Prostate gland (tissue), 2 donors: ENCODE data around the gene A3GALT2.

ENCODE experiments used
- POLR2A ChIP-seq: fragments of 450-650 bp; IDR thresholded peaks from one replicate; pipeline ENCODE4 v1.6.1; 2016; ENCODE audit warnings: antibody characterized with exemption, mild to moderate bottlenecking
- POLR2AphosphoS5 ChIP-seq: sonication (generic); formaldehyde crosslinking; IDR thresholded peaks from one replicate; pipeline ENCODE4 v1.6.1; 2017; ENCODE audit warnings: antibody characterized with exemption
- TF ChIP-seq, protein P1 (sequence below), 4 experiments: fragments of 200-600 bp in 2 of 4; fragments of 450-650 bp in 2 of 4; sonication (generic) in 2 of 4; IDR thresholded peaks; 1 replicate in 3 of 4; 2 replicates in 1 of 4; pipeline ENCODE4 v1.5.1; 2016 to 2019; ENCODE audit warnings: antibody characterized with exemption in 4 of 4, mild to moderate bottlenecking in 2 of 4, moderate library complexity in 2 of 4

GRCh38 chr1:33341190-33341589 is 20.3 kb upstream of the A3GALT2 start:
- no peak for TF ChIP-seq POLR2A
- TF ChIP-seq, protein P1, sequence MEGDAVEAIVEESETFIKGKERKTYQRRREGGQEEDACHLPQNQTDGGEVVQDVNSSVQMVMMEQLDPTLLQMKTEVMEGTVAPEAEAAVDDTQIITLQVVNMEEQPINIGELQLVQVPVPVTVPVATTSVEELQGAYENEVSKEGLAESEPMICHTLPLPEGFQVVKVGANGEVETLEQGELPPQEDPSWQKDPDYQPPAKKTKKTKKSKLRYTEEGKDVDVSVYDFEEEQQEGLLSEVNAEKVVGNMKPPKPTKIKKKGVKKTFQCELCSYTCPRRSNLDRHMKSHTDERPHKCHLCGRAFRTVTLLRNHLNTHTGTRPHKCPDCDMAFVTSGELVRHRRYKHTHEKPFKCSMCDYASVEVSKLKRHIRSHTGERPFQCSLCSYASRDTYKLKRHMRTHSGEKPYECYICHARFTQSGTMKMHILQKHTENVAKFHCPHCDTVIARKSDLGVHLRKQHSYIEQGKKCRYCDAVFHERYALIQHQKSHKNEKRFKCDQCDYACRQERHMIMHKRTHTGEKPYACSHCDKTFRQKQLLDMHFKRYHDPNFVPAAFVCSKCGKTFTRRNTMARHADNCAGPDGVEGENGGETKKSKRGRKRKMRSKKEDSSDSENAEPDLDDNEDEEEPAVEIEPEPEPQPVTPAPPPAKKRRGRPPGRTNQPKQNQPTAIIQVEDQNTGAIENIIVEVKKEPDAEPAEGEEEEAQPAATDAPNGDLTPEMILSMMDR (IDR thresholded peaks at IDR 0.05): no peak
- TF ChIP-seq POLR2AphosphoS5: peak; percentile 28
